Measurements from ENCODE around the gene NTN3.

The NTN3 gene

DNA sequence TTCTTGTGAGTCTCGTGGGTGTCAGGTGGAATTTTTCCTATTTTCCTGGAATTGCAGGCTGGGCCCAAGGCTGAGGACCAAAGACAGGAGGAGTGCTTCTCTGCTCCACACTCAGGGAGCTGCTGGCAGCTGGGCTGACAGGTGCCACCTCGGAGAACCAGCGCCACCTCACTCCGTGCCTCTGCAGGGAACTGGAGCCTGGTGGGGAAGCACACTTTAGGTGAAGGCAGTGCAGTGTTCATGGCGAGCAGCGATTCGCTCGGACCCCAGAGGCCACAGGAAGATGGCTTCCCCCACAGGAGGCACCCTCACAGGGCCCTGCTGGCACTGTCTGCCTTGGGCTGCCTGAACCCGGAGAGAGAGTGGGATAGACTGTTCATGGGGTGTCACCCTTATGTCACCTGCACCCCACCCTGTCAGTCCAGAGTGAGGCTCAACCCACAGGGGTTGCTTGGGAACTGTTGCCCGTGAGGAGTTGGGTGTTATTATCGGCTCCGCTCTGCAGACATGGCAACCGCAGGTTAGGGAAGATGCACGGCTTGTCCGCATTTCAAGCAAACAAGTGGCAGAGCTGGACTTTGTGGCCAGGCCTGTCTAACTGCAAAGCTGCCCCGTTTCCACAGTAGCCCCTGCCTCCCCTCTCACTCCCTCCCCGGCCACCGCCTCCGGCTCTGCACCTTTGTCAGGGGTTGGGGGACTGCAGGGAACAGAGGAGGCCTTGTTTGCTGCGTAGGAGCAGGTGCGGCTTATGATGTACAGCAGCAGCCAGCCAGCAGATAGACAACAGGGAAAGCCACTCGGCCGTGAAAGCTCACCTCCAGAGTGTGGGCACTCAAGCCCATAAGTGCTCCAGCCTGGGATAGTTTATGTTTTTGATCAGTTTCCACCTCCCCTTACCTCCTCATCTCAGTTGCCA, 19.4 kb downstream of the NTN3 start:
- TF ChIP-seq, protein P1, sequence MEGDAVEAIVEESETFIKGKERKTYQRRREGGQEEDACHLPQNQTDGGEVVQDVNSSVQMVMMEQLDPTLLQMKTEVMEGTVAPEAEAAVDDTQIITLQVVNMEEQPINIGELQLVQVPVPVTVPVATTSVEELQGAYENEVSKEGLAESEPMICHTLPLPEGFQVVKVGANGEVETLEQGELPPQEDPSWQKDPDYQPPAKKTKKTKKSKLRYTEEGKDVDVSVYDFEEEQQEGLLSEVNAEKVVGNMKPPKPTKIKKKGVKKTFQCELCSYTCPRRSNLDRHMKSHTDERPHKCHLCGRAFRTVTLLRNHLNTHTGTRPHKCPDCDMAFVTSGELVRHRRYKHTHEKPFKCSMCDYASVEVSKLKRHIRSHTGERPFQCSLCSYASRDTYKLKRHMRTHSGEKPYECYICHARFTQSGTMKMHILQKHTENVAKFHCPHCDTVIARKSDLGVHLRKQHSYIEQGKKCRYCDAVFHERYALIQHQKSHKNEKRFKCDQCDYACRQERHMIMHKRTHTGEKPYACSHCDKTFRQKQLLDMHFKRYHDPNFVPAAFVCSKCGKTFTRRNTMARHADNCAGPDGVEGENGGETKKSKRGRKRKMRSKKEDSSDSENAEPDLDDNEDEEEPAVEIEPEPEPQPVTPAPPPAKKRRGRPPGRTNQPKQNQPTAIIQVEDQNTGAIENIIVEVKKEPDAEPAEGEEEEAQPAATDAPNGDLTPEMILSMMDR (IDR thresholded peaks at IDR 0.05; ENCODE audit: insufficient read depth, low read length, poor library complexity, severe bottlenecking), result no peak
- DNase-seq (ENCODE audit: extremely low read depth, insufficient read length), result no peak
- no peaks in the 10 kb centered on the region; the same call in 1 of the 2 replicates for H3K36me3 ChIP-seq (ENCODE audit: control insufficient read depth, insufficient read depth, low read length)
- no peaks in the 10 kb centered on the region for H3K27me3 ChIP-seq (replicated peaks; ENCODE audit: control insufficient read depth, insufficient read depth, low read length)
- H3K4me3 ChIP-seq (replicated peaks; ENCODE audit: low read depth, low read length), result no peak overlapping the region

DNA sequence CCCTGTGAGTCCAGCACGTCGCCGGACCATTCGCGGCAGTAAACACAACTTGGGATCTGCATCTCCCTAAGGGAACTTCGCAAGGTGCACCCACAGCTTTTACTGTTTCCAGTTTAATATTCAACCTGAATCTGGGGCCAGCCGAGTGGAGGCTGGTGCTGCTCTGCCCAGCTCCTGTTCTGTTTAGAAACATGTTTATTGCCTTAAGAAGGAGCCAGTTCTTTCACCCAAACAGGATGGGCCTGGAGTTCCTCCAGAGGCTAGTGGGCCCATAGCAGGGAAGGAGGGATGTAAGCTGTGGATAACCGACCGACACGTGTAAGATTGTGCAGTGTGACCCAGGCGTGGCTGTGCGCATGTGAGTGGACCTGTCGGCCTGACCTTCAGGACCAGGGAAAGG, 21.2 kb downstream of the NTN3 start:
- TF ChIP-seq, protein P1 (IDR thresholded peaks at IDR 0.05; ENCODE audit: insufficient read depth, low read length, poor library complexity, severe bottlenecking), result no peak
- no peak for DNase-seq (ENCODE audit: extremely low read depth, insufficient read length)
- no peaks in the 10 kb centered on the region; the same call in 1 of the 2 replicates for H3K36me3 ChIP-seq (ENCODE audit: control insufficient read depth, insufficient read depth, low read length)
- no peak overlapping the region for H3K4me3 ChIP-seq (replicated peaks; ENCODE audit: low read depth, low read length)
- H3K27me3 ChIP-seq (replicated peaks; ENCODE audit: control insufficient read depth, insufficient read depth, low read length), result no peaks in the 10 kb centered on the region

DNA sequence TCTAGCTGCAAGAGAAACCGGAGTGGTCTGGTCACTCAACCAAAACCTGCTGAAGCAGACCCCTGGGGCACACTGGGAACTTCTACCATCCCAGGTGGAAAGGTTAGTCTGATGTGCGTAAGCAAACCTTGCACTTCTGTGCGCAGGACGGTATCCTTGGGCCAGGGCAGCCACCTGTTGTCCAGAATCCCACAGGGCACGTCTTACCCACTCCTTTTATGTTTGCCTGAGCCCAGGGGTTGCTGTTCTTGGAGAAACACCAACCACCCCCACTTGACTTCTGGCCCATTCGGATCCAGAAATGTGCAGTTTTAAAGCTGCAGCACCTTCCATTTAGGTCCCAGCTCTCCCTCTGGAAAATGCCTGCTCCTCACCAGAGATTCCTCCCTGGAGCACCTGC, 22.5 kb downstream of the NTN3 start:
- Histone ChIP-seq H3K36me3 (ENCODE audit: control insufficient read depth, insufficient read depth, low read length) (peaks cover 2% of the 10 kb centered on the region), H3K4me3 (replicated peaks; ENCODE audit: low read depth, low read length) (no peak overlapping the region)
- TF ChIP-seq, protein P1 (IDR thresholded peaks at IDR 0.05; ENCODE audit: insufficient read depth, low read length, poor library complexity, severe bottlenecking), result no peak

DNA sequence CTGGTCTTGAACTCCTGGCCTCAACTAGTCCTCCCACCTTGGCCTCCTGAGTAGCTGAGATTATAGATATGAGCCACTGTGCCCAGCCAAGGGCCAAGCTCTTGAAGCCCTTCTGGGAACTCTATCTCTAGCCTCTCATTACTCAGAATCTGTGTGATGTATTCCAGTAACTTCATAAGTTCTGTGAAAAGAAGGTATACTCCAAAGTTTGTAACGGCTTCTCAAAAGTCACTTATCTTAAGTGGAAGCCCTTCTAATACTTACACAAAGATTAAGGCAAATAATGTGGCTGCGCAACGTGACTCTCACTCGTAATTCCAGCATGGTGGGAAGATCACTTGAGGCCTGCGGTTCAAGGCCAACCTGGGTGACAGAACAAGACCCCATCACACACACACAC, 23.5 kb downstream of the NTN3 start:
- Histone ChIP-seq H3K4me3 (replicated peaks; ENCODE audit: low read depth, low read length) (no peak overlapping the region), H3K36me3 (ENCODE audit: control insufficient read depth, insufficient read depth, low read length) (peaks cover 2% of the 10 kb centered on the region), H3K27me3 (replicated peaks; ENCODE audit: control insufficient read depth, insufficient read depth, low read length) (no peaks in the 10 kb centered on the region)
- TF ChIP-seq, protein P1 (IDR thresholded peaks at IDR 0.05; ENCODE audit: insufficient read depth, low read length, poor library complexity, severe bottlenecking), result no peak
- no peak for DNase-seq (ENCODE audit: extremely low read depth, insufficient read length)

More for the DNA sequence above, 22.5 kb downstream of the NTN3 start:
- DNase-seq (ENCODE audit: extremely low read depth, insufficient read length), result no peak
- H3K27me3 ChIP-seq (replicated peaks; ENCODE audit: control insufficient read depth, insufficient read depth, low read length), result no peaks in the 10 kb centered on the region

DNA sequence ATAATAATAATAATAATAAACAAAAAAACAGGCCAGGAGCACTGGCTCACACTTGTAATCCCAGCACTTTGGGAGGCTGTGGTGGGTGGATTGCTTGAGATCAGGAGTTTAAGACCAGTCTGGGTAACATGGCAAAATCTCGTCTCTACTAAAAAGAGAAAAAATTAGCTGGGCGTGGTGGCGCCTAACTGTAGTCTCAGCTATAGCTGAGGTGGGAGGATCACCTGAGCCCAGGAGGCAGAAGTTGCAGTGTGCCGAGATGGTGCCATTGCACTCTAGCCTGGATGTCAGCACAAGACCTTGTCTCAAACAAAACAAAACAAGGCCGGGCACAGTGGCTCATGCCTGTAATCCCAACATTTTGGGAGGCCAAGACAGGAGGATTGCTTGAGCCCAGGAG, 23.9 kb downstream of the NTN3 start:
- Histone ChIP-seq H3K27me3 (replicated peaks; ENCODE audit: control insufficient read depth, insufficient read depth, low read length) (no peaks in the 10 kb centered on the region), H3K36me3 (ENCODE audit: control insufficient read depth, insufficient read depth, low read length) (peaks cover 2% of the 10 kb centered on the region)
- TF ChIP-seq, protein P1 (IDR thresholded peaks at IDR 0.05; ENCODE audit: insufficient read depth, low read length, poor library complexity, severe bottlenecking), result no peak

More for the DNA sequence above, 23.9 kb downstream of the NTN3 start:
- H3K4me3 ChIP-seq (replicated peaks; ENCODE audit: low read depth, low read length), result no peak overlapping the region
- no peak for DNase-seq (ENCODE audit: extremely low read depth, insufficient read length)

Measured in GM06990 (cell line).